K562 (cell line): ENCODE data around the gene PACRG. TPM values are rescaled to one million over a fixed set of nuclear protein-coding genes. Genes with fewer than 3 reads are reported as not detected.

Experiments used
- ATAC-seq: fragments of 200-7000 bp; cut with Tn5 transposase; 3 replicates; pipeline ENCODE4 v1.9.1; 2020; ENCODE audit warnings: moderate library complexity
- BruUV-seq: library from RNA; stranded (reverse); fragments of 400-500 nt; replicated peaks from 2 replicates; lab custom pipeline; 2021; lab: Mats Ljungman, UMichigan
- CTCF ChIA-PET: fragments of 300-600 bp; formaldehyde crosslinking; extraction: SDS; loops from one replicate; lab custom pipeline; 2021; ENCODE audit warnings: low intra/inter-chr PET ratio; lab: Yijun Ruan, JAX
- POLR2A ChIA-PET: fragments of 300-600, 350-650 bp; sonication (Branson Sonifier 250); formaldehyde crosslinking; extraction: SDS; loops from one replicate; lab custom pipeline; 2021; ENCODE audit warnings: antibody characterized with exemption, inconsistent platforms; lab: Yijun Ruan, JAX
- DNase-seq, 4 experiments: peaks; one replicate each; pipeline versions ENCODE4 v3.0.0 to v3.0.0-alpha.2; 2011 to 2018; ENCODE audit warnings: low spot score in 3 of 4, mixed read lengths in 3 of 4; ENCODE audit errors: extremely low read depth in 1 of 4
- FAIRE-seq: peaks from 2 replicates; lab custom pipeline; 2011; peaks lifted over from hg19 to GRCh38; lab: Jason Lieb, UNC
- H2AFZ ChIP-seq: 2 replicates; pipeline ENCODE4 v1.6.0; 2011; ENCODE audit warnings: low read depth, low read length, control low read depth, inconsistent platforms
- H3K27ac ChIP-seq: fragments of 200-600 bp; 3 replicates; pipeline ENCODE4 v1.8.0; 2011; ENCODE audit warnings: low read depth, mild to moderate bottlenecking, control low read depth, inconsistent platforms, low read length, moderate library complexity, mixed read lengths; ENCODE audit errors: extremely low read depth
- H3K27me3 ChIP-seq, 2 experiments: fragments of 300-600 bp in 1 of 2; 2 replicates in 1 of 2; 3 replicates in 1 of 2; pipeline versions ENCODE4 v1.6.0 to v1.8.0; 2011; ENCODE audit warnings: inconsistent platforms in 2 of 2, low read length in 2 of 2, mild to moderate bottlenecking in 1 of 2, mixed read lengths in 1 of 2, moderate library complexity in 1 of 2; ENCODE audit not compliant: control insufficient read depth in 2 of 2, insufficient read depth in 2 of 2
- H3K36me3 ChIP-seq: fragments of 300-600 bp; 3 replicates; pipeline ENCODE4 v1.8.0; 2011; ENCODE audit warnings: mild to moderate bottlenecking, low read length, inconsistent platforms; ENCODE audit not compliant: control insufficient read depth, insufficient read depth
- H3K4me1 ChIP-seq, 2 experiments: fragments of 200-600 bp in 1 of 2; replicated peaks in 1 of 2; 2 replicates in 1 of 2; 3 replicates in 1 of 2; pipeline versions ENCODE4 v1.5.1 to v1.8.0; 2011; ENCODE audit warnings: inconsistent platforms in 2 of 2, low read length in 2 of 2, mild to moderate bottlenecking in 1 of 2, mixed read lengths in 1 of 2, moderate library complexity in 1 of 2; ENCODE audit not compliant: control insufficient read depth in 2 of 2, insufficient read depth in 2 of 2
- H3K4me2 ChIP-seq: 2 replicates; pipeline ENCODE4 v1.6.1; 2011; ENCODE audit warnings: low read length, control low read depth, inconsistent platforms, mixed read lengths; ENCODE audit not compliant: insufficient read depth
- H3K4me3 ChIP-seq: fragments of 200-600 bp; sonication (generic), shearing (Covaris generic); 2 replicates; pipeline ENCODE4 v1.5.1; 2016; ENCODE audit warnings: control low read depth, inconsistent platforms
- H3K79me2 ChIP-seq: fragments of 200-600 bp; 3 replicates; pipeline ENCODE4 v1.8.0; 2011; ENCODE audit warnings: low read length, inconsistent platforms; ENCODE audit not compliant: control insufficient read depth, insufficient read depth
- H3K9ac ChIP-seq, 2 experiments: 2 replicates each; pipeline versions ENCODE4 v1.6.0 to v1.6.1; 2011; ENCODE audit warnings: low read depth in 2 of 2, low read length in 2 of 2, control low read depth in 1 of 2, inconsistent platforms in 1 of 2, mild to moderate bottlenecking in 1 of 2, mixed read lengths in 1 of 2; ENCODE audit not compliant: insufficient read depth in 1 of 2
- H3K9me1 ChIP-seq: one replicate; pipeline ENCODE4 v1.6.0; 2011; ENCODE audit warnings: inconsistent platforms, mild to moderate bottlenecking, low read length, moderate library complexity; ENCODE audit not compliant: control insufficient read depth, insufficient read depth
- H3K9me3 ChIP-seq: replicated peaks from 2 replicates; pipeline ENCODE4 v1.5.1; 2011; ENCODE audit warnings: low read depth, low read length, inconsistent platforms; ENCODE audit not compliant: control insufficient read depth, insufficient read depth
- H4K20me1 ChIP-seq: replicated peaks from 2 replicates; pipeline ENCODE4 v1.6.1; 2011; ENCODE audit warnings: low read length, inconsistent platforms, mixed read lengths; ENCODE audit not compliant: control insufficient read depth, insufficient read depth
- ASH1L ChIP-seq: fragments of 450-650 bp; IDR thresholded peaks from 2 replicates; pipeline ENCODE4 v1.6.1; 2018; ENCODE audit warnings: borderline replicate concordance, mild to moderate bottlenecking, low read depth; ENCODE audit not compliant: partially characterized antibody
- CHD2 ChIP-seq: IDR thresholded peaks from 2 replicates; pipeline ENCODE4 v1.6.1; 2011; ENCODE audit warnings: low read depth, low read length
- DACH1 ChIP-seq: fragments of 450-650 bp; IDR thresholded peaks from 2 replicates; pipeline ENCODE4 v1.6.1; 2018; ENCODE audit not compliant: partially characterized antibody
- DPF2 ChIP-seq: fragments of 450-650 bp; IDR thresholded peaks from 2 replicates; pipeline ENCODE4 v1.6.1; 2016
- EHMT2 ChIP-seq: fragments of 450-650 bp; IDR thresholded peaks from 2 replicates; pipeline ENCODE4 v1.6.1; 2018; ENCODE audit warnings: antibody characterized with exemption
- FOS ChIP-seq: IDR thresholded peaks from 3 replicates; pipeline ENCODE4 v1.6.1; 2011; ENCODE audit not compliant: insufficient read length; ENCODE audit errors: extremely low read depth
- FOXP1 ChIP-seq: sonication (generic); formaldehyde crosslinking; IDR thresholded peaks from 2 replicates; pipeline ENCODE4 v1.8.0; 2022; ENCODE audit warnings: mild to moderate bottlenecking, missing genetic modification reagents
- GABPB1 ChIP-seq: sonication (generic); formaldehyde crosslinking; IDR thresholded peaks from 2 replicates; pipeline ENCODE4 v1.8.0; 2022; ENCODE audit warnings: mild to moderate bottlenecking, missing genetic modification reagents
- GATAD2B ChIP-seq: fragments of 450-650 bp; IDR thresholded peaks from 2 replicates; pipeline ENCODE4 v1.6.1; 2017; ENCODE audit warnings: mild to moderate bottlenecking, borderline replicate concordance
- HDGF ChIP-seq: fragments of 450-650 bp; IDR thresholded peaks from 2 replicates; pipeline ENCODE4 v1.6.1; 2016
- IRF2 ChIP-seq: sonication (generic); formaldehyde crosslinking; IDR thresholded peaks from 2 replicates; pipeline ENCODE4 v1.8.1; 2022; ENCODE audit warnings: mild to moderate bottlenecking, missing genetic modification reagents
- MBD1 ChIP-seq: fragments of 250-450 bp; sonication (Bioruptor Pico); IDR thresholded peaks from 2 replicates; pipeline ENCODE4 v1.8.0; 2022; ENCODE audit warnings: inconsistent platforms
- RNF2 ChIP-seq: sonication (generic); IDR thresholded peaks from 2 replicates; pipeline ENCODE4 v1.6.1; 2016
- SREBF1 ChIP-seq: fragments of 150-350 bp; IDR thresholded peaks from 2 replicates; pipeline ENCODE4 v1.6.1; 2014; ENCODE audit warnings: antibody characterized with exemption, low read depth, low read length, borderline replicate concordance
- WGBS: fragments of 100-300 bp; shearing (Covaris generic); methylation state at CpG from one replicate; pipeline ENCODE4 v1.1.6; 2016; ENCODE audit warnings: low coverage, mixed read lengths; ENCODE audit not compliant: insufficient coverage; ENCODE audit errors: missing lambda C conversion rate; 5-methylcytosine and 5-hydroxymethylcytosine counted together
- in situ Hi-C: fragments of 300-500 bp; cut with MboI; formaldehyde crosslinking; loops from 4 replicates; pipeline ENCODE4 v1.15.0; 2018; ENCODE audit warnings: inconsistent platforms, mixed read lengths
- intact Hi-C: fragments of 100-400 bp; cut with micrococcal nuclease; formaldehyde crosslinking; loops from 2 replicates; pipeline ENCODE4 v1.14.2; 2022
- polyA plus RNA-seq, 8 experiments: library from polyadenylated mRNA; depleted of rRNA in 4 of 8; stranded (reverse) in 5 of 8; unstranded in 3 of 8; fragments of >200 nt; fragmentation: Nextera tagmentation in 2 of 8; fragmentation: Illumina TruSeq in 1 of 8; extraction: Ambion mirVana in 2 of 8; extraction: Trizol in 1 of 8; gene quantifications; 2 replicates each; pipeline versions ENCODE4 v1.2.1 to v1.2.3, GENCODE V29; 2011 to 2014; ENCODE audit warnings: inconsistent platforms in 1 of 8, missing spikeins in 1 of 8
- total RNA-seq, 7 experiments: library from RNA; depleted of rRNA in 6 of 7; stranded (reverse); fragments of >200 nt in 6 of 7; fragmentation: Illumina TruSeq in 2 of 7; extraction: Trizol in 2 of 7; gene quantifications; 2 replicates each; pipeline versions ENCODE4 v1.2.1 to v1.2.3, GENCODE V29; 2011 to 2021; ENCODE audit warnings: low replicate concordance in 1 of 7
- TF ChIP-seq, protein P1 (sequence below): fragments of 450-650 bp; formaldehyde crosslinking; IDR thresholded peaks from 2 replicates; pipeline ENCODE4 v1.4.0; 2020; ENCODE audit warnings: mild to moderate bottlenecking, mixed read lengths
- TF ChIP-seq, protein P2 (sequence below): fragments of 450-650 bp; IDR thresholded peaks from 2 replicates; pipeline ENCODE4 v1.6.1; 2016; ENCODE audit warnings: missing biosample characterization, missing genetic modification characterization

Gene PACRG
- total and polyA plus RNA-seq, 9 of the 15 experiments (the other 6 are each of a cell fraction or from before 2014, with no cell fraction given) = 0.04 TPM; not detected in 8

DNA sequence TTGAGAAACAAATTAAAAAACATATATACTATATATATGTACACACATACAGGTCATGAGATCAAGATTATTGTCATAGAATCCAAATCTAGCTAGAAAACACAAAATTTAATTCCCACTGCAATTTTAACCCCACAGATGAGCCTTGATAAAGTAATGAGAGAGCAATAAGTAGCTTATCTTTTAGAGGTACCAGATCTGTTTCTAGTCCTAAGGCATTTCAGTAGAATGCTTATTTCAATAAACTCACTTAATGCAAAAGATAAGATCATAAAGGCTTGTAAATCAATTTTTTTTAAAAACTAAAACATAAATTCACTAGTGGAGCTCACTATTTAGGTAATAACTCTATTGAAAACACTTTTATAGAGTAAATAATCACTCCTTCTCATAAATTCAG, 47.4 kb upstream of the PACRG start (continued):
- no peak for TF ChIP-seq FOXP1 (CRISPR knock-in tag)

- Histone ChIP-seq H3K9ac (no peak overlapping the region), H3K9me3 (no peaks in the 10 kb centered on the region; the same call in 1 of the 2 replicates), H3K4me1 (no peaks in the 10 kb centered on the region), H3K9me1 (no peaks in the 10 kb centered on the region), H3K27ac (no peak overlapping the region), H3K79me2 (no peaks in the 10 kb centered on the region), H3K4me3 (no peak overlapping the region), H4K20me1 (no peaks in the 10 kb centered on the region), H3K36me3 (no peaks in the 10 kb centered on the region), H2AFZ (no peak overlapping the region), H3K27me3 (no peaks in the 10 kb centered on the region), H3K4me2 (no peak overlapping the region)
- intact Hi-C loops = no loop called here
- WGBS = 2% methylated on average over 4 of the region's 4 CpGs
- no peak for ATAC-seq
- in situ Hi-C loops = no loop called here
- ChIA-PET CTCF (no interaction called here), POLR2A (no interaction called here)
- no peak for DNase-seq
- FAIRE-seq = no peak
- TF ChIP-seq GABPB1 (CRISPR knock-in tag) (no peak), GATAD2B (no peak), EHMT2 (no peak), DACH1 (no peak), IRF2 (CRISPR knock-in tag) (no peak), ASH1L (no peak), MBD1 (CRISPR knock-in tag) (no peak), DPF2 (no peak), RNF2 (no peak), SREBF1 (no peak), CHD2 (no peak), FOS (no peak), HDGF (no peak)
- TF ChIP-seq, protein P1, sequence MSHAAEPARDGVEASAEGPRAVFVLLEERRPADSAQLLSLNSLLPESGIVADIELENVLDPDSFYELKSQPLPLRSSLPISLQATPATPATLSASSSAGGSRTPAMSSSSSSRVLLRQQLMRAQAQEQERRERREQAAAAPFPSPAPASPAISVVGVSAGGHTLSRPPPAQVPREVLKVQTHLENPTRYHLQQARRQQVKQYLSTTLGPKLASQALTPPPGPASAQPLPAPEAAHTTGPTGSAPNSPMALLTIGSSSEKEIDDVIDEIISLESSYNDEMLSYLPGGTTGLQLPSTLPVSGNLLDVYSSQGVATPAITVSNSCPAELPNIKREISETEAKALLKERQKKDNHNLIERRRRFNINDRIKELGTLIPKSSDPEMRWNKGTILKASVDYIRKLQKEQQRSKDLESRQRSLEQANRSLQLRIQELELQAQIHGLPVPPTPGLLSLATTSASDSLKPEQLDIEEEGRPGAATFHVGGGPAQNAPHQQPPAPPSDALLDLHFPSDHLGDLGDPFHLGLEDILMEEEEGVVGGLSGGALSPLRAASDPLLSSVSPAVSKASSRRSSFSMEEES = no peak
- TF ChIP-seq, protein P2, sequence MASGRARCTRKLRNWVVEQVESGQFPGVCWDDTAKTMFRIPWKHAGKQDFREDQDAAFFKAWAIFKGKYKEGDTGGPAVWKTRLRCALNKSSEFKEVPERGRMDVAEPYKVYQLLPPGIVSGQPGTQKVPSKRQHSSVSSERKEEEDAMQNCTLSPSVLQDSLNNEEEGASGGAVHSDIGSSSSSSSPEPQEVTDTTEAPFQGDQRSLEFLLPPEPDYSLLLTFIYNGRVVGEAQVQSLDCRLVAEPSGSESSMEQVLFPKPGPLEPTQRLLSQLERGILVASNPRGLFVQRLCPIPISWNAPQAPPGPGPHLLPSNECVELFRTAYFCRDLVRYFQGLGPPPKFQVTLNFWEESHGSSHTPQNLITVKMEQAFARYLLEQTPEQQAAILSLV (tag) = no peak
- BruUV-seq = no TSS peak
Observed at GRCh38 chr6:162680871-162681270, 46.9 kb upstream of the PACRG start.
